Measurements from ENCODE around the gene MYO3A.

DNA sequence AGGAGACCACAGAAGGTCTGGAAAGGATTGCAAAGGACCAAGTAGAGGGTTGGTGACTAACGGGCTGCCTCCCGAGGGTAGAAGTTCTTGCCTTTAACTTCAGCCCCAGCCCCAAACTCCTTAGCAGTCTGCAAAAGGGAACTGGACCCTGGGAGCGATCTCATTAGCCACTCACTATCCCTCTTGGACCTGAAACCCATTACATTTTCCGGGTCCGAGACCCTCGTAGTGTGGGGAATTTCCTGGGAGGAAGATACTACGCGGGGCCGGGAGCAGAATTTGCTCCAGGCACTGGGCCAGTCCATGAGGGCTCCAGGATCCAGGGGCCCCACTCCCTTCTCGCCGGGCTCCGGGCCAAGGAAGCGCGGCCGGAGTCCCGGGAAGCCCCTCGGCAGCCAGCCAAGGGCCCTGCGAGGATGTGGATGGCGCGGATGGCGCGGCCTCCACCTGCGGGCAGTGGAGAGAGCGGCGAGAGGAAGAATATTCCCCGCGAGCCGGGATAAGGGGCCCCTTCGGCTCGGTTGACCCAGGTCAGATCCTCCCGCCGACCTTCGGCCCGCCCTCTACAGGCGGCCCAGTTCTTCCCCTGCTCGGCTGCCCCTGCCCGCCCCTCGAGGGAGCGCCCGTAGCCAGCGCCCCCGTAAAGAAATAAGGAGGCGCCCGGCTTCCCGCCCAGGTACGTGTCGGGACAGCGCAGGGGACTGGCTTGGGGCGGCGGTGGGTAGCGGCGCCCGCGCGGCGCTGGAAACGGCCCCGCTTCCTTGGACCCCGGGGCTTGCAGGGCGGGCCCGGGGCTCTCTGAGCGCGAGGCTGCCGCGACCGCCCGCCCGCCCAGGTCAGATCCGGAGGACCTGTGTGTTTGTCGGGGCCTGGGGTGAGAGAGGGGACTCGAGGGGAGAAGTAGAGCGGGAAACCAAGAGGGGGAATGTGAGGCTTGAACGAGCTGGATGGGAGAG is at the start of gene MYO3A:
- no peak for TF ChIP-seq POLR2A (IDR thresholded peaks at IDR 0.05)
- TF ChIP-seq, protein P1, sequence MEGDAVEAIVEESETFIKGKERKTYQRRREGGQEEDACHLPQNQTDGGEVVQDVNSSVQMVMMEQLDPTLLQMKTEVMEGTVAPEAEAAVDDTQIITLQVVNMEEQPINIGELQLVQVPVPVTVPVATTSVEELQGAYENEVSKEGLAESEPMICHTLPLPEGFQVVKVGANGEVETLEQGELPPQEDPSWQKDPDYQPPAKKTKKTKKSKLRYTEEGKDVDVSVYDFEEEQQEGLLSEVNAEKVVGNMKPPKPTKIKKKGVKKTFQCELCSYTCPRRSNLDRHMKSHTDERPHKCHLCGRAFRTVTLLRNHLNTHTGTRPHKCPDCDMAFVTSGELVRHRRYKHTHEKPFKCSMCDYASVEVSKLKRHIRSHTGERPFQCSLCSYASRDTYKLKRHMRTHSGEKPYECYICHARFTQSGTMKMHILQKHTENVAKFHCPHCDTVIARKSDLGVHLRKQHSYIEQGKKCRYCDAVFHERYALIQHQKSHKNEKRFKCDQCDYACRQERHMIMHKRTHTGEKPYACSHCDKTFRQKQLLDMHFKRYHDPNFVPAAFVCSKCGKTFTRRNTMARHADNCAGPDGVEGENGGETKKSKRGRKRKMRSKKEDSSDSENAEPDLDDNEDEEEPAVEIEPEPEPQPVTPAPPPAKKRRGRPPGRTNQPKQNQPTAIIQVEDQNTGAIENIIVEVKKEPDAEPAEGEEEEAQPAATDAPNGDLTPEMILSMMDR (IDR thresholded peaks at IDR 0.05): no peak

Measured in esophagus squamous epithelium (tissue), 4 donors.